Transverse colon (tissue), 4 donors: ENCODE measurements around the gene GGT1. TPM values are rescaled to one million over a fixed set of nuclear protein-coding genes. Genes with fewer than 3 reads are reported as not detected.

Experiments
- DNase-seq: peaks from one replicate; pipeline ENCODE4 v3.0.0-alpha.2; 2019
- H3K27ac ChIP-seq, 4 donors: fragments of 200-600 bp; sonication (generic); 2 replicates each; pipeline ENCODE4 v1.5.1; 2016 to 2018; ENCODE audit warnings: inconsistent platforms in 4 of 4
- H3K27me3 ChIP-seq: fragments of 200-600 bp; sonication (generic); 2 replicates; pipeline ENCODE4 v1.5.1; 2017; ENCODE audit warnings: inconsistent platforms
- H3K36me3 ChIP-seq, 4 donors: fragments of 200-600 bp; sonication (generic); 2 replicates each; pipeline ENCODE4 v1.5.1; 2017 to 2019; ENCODE audit warnings: inconsistent platforms in 4 of 4
- H3K4me1 ChIP-seq, 4 donors: fragments of 200-600 bp; sonication (generic); 2 replicates each; pipeline ENCODE4 v1.5.1; 2017 to 2020; ENCODE audit warnings: inconsistent platforms in 4 of 4
- H3K4me3 ChIP-seq, 4 donors: fragments of 200-600 bp; sonication (generic); 1 replicate in 1 of 4; 2 replicates in 3 of 4; pipeline versions ENCODE4 v1.5.1 to v1.6.1; 2017 to 2019; ENCODE audit warnings: inconsistent platforms in 4 of 4
- H3K9me3 ChIP-seq, 2 donors: fragments of 200-600 bp; sonication (generic); 2 replicates each; pipeline ENCODE4 v1.5.1; 2017 to 2019; ENCODE audit warnings: inconsistent platforms in 2 of 2
- EP300 ChIP-seq: sonication (generic); formaldehyde crosslinking; IDR thresholded peaks from one replicate; pipeline ENCODE4 v1.6.1; 2017; ENCODE audit warnings: antibody characterized with exemption, low read depth
- POLR2A ChIP-seq: fragments of 450-650 bp; IDR thresholded peaks from one replicate; pipeline ENCODE4 v1.6.1; 2016; ENCODE audit warnings: antibody characterized with exemption, mild to moderate bottlenecking, moderate library complexity
- POLR2AphosphoS5 ChIP-seq, 3 donors: sonication (generic); formaldehyde crosslinking; IDR thresholded peaks; one replicate each; pipeline ENCODE4 v1.6.1; 2016; ENCODE audit warnings: antibody characterized with exemption in 3 of 3
- WGBS, 2 donors: methylation state at CpG; one replicate each; pipeline ENCODE4 v1.1.5; 2018; ENCODE audit warnings: low coverage in 1 of 2; 5-methylcytosine and 5-hydroxymethylcytosine counted together
- in situ Hi-C, 4 donors: fragments of 200-750 bp; cut with MboI; loops; one replicate each; pipeline versions ENCODE4 v1.15.0 to v1.15.1; 2017; ENCODE audit warnings: low sequenced_read_pairs in 3 of 4, low pct_ligation_motif_present in 1 of 4, low pct_unique_long_range_greater_than_20kb in 1 of 4
- intact Hi-C: fragments of 100-400 bp; cut with DNase I; formaldehyde crosslinking; loops from one replicate; pipeline ENCODE4 v1.15.1; 2023; ENCODE audit warnings: low total_unique reads
- total RNA-seq, 4 donors: library from RNA; depleted of rRNA; stranded (reverse); fragments of >200 nt; gene quantifications; one replicate each; pipeline ENCODE4 v1.1.0, GENCODE V29; 2016
- TF ChIP-seq, protein P1 (sequence below), 5 experiments: fragments of 200-600 bp in 3 of 5; fragments of 450-650 bp in 2 of 5; sonication (generic) in 3 of 5; IDR thresholded peaks; 1 replicate in 2 of 5; 2 replicates in 3 of 5; pipeline ENCODE4 v1.5.1; 2016 to 2017; ENCODE audit warnings: antibody characterized with exemption in 5 of 5, inconsistent platforms in 3 of 5, mild to moderate bottlenecking in 2 of 5, moderate library complexity in 1 of 5

GGT1 gene
- total RNA-seq, 4 donors from 2014 or later: 52.4 to 167 (median 77.1) TPM

DNA sequence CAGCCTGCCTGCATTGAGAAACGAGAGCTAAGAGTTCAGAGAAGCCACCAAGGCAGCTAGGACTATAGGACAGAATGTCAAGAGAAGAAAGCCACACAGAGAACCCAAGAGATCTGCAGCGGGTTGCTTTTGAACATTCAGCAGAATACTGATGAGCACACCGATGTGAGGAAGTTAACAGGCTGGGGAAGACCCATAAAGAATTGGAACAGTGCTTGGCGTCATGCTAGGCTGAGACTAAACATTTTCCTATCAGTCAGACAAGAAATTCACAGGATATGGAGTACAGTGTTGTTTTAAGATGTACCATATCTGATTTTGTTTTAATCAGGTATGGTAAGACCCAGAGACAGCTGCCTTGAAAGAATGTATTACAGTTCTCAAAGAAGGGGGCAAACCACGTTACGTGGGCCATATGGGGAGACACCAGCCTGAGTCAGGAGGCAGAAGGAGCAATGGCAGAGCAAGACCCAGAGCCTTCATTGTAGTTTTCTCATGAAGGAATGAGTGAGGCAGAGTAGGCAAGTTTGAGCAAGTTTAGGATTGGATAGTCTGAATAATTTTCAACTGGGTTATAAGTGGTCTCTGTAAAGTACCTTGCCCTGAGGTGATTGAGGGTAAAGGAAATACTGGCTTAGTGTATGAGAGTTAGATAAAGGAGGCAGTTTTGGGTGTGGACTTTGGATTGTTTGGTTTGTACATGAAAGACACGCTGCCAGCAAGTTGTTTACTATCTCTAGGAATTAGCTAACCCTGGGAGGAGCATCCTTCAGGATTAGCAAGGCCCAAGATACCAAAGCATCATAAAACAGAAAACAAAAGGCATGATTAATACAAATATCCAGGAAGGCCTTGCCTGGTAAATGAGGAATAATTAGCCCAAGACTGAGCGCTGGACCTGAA is 24.4 kb upstream of the GGT1 start:
- no peak for DNase-seq
- H3K4me3 ChIP-seq: no peak overlapping the region
- intact Hi-C loops (no loop called here), in situ Hi-C loops (no loop called here)
- no peaks in the 10 kb centered on the region for H3K27me3 ChIP-seq
- no peak for TF ChIP-seq EP300
- TF ChIP-seq POLR2AphosphoS5 (IDR thresholded peaks at IDR 0.05): peak in 2 of 3 donors; percentile 13 to 43
- H3K4me1 ChIP-seq: peaks cover 12 to 50% (median 30%) of the 10 kb centered on the region in 4 donors
- H3K27ac ChIP-seq: peak overlapping the region; percentile 57 to 76 (median 67)
- 49% methylated on average over 8 of the region's 8 CpGs for WGBS, 2 donors
- H3K9me3 ChIP-seq: no peaks in the 10 kb centered on the region
- H3K36me3 ChIP-seq: peaks cover 0 to 5% (median 2%) of the 10 kb centered on the region in 4 donors

DNA sequence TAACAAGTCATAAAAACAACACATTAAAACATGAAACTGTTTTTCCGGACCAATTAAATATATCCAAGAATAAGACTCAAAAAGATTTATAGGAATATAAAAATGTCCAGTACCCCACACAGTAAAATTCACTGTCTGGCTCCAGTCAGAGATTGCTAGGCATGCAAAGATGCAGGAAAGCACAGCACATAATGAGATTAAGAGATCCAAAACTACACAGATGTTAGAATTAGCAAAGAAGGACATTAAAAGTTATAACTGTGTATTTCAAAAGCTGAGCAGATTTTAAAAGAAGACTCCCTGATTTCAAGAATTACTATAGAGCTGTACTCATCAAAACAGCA is 23.8 kb upstream of the GGT1 start:
- no peak for DNase-seq
- intact Hi-C loops (no loop called here), in situ Hi-C loops (no loop called here)
- Histone ChIP-seq H3K9me3 (no peaks in the 10 kb centered on the region), H3K4me1 (peaks cover 12 to 56% (median 34%) of the 10 kb centered on the region in 4 donors), H3K27me3 (no peaks in the 10 kb centered on the region), H3K36me3 (no peaks in the 10 kb centered on the region), H3K4me3 (no peak overlapping the region), H3K27ac (peak overlapping the region; percentile 57 to 76 (median 67))
- TF ChIP-seq POLR2A: no peak
- TF ChIP-seq POLR2AphosphoS5 (IDR thresholded peaks at IDR 0.05): no peak
- TF ChIP-seq EP300: no peak
- TF ChIP-seq, protein P1, sequence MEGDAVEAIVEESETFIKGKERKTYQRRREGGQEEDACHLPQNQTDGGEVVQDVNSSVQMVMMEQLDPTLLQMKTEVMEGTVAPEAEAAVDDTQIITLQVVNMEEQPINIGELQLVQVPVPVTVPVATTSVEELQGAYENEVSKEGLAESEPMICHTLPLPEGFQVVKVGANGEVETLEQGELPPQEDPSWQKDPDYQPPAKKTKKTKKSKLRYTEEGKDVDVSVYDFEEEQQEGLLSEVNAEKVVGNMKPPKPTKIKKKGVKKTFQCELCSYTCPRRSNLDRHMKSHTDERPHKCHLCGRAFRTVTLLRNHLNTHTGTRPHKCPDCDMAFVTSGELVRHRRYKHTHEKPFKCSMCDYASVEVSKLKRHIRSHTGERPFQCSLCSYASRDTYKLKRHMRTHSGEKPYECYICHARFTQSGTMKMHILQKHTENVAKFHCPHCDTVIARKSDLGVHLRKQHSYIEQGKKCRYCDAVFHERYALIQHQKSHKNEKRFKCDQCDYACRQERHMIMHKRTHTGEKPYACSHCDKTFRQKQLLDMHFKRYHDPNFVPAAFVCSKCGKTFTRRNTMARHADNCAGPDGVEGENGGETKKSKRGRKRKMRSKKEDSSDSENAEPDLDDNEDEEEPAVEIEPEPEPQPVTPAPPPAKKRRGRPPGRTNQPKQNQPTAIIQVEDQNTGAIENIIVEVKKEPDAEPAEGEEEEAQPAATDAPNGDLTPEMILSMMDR (IDR thresholded peaks at IDR 0.05): no peak
- 13 to 29% methylated on average over 1 of the region's 1 CpG for WGBS, 2 donors

DNA sequence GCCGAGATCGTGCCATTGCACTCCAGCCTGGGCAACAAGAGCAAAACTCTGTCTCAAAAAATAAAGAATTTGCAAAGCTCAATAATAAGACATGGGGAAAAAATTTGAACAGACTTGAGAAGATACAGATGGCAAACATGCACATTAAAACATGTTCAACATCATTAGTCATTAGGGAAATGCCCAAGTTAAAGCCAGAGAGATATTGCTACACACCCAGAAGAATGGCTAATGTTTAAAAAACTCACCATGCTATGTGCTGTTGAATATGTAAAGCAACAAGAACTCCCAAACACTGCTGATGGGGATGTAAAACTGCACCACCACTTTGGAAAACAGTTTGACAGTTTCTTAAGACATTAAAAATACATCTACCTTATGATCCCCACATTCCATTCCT is 22.7 kb upstream of the GGT1 start:
- 87% methylated on average over 2 of the region's 2 CpGs; no CpG with 5 or more reads in 1 of the 2 donors for WGBS, 2 donors
- intact Hi-C loops (no loop called here), in situ Hi-C loops (no loop called here)
- TF ChIP-seq POLR2AphosphoS5 (IDR thresholded peaks at IDR 0.05) (peak in 1 of 3 donors; percentile 34), EP300 (no peak)
- Histone ChIP-seq H3K9me3 (no peaks in the 10 kb centered on the region), H3K36me3 (no peaks in the 10 kb centered on the region), H3K27ac (peak overlapping the region in 3 of 4 donors; percentile 36 to 63 (median 37)), H3K4me1 (peaks cover 12 to 58% (median 34%) of the 10 kb centered on the region in 4 donors), H3K4me3 (no peak overlapping the region), H3K27me3 (no peaks in the 10 kb centered on the region)
- DNase-seq: no peak

DNA sequence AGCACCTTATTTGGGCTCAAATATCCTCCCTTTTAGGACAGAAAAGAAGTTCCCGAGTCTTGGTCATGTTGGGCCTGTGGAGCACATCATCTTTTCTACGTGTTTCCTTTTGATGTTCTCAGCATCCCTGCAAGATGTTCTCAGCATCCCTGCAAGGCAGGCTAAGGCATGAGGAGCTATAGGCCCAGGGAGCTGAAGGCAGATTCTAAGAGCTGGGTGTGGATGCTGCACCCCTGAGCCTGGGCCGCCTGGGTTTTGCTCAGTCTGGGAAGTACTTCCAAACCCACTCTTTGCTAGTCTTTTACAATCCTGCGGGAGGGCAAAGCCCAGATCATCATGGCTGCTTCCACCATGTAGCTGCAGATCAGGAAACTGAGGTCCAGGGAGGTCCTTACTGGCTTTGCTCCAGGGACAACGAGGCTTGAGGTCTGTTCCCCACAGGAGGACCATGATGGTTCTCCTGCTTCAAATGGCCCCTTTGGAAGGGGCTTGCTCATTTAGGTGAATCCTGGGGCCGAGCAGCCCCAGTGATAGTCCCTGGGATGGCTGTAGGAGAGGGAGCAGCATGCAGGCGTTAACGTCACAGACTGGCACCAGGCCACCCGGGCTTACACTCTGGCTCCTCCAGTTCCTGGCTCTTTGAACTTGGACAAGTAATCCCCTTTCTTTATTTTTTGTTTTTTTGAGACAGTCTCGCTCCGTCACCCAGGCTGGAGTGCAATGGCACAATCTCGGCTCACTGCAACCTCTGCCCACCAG is 20.8 kb upstream of the GGT1 start:
- Histone ChIP-seq H3K36me3 (no peaks in the 10 kb centered on the region), H3K27ac (no peak overlapping the region), H3K4me1 (peaks cover 12 to 48% (median 34%) of the 10 kb centered on the region in 4 donors), H3K4me3 (no peak overlapping the region), H3K27me3 (no peaks in the 10 kb centered on the region), H3K9me3 (no peaks in the 10 kb centered on the region)
- intact Hi-C loops (no loop called here), in situ Hi-C loops (no loop called here)
- TF ChIP-seq EP300 (no peak), POLR2A (no peak), POLR2AphosphoS5 (IDR thresholded peaks at IDR 0.05) (no peak)
- TF ChIP-seq, protein P1 (IDR thresholded peaks at IDR 0.05): no peak
- WGBS, 2 donors: 87 to 96% methylated on average over 7 to 12 of the region's 12 CpGs
- DNase-seq: no peak
